ENCODE data around the gene SORL1-AS1.
A peak's percentile ranks its signal among the peaks of the same experiment; 100 is the strongest.
"Not testable (repeated sequence)": the region's sequence is repeated elsewhere in the genome, so short reads cannot be mapped to it uniquely, and the experiment has no call there.

The SORL1-AS1 gene

DNA sequence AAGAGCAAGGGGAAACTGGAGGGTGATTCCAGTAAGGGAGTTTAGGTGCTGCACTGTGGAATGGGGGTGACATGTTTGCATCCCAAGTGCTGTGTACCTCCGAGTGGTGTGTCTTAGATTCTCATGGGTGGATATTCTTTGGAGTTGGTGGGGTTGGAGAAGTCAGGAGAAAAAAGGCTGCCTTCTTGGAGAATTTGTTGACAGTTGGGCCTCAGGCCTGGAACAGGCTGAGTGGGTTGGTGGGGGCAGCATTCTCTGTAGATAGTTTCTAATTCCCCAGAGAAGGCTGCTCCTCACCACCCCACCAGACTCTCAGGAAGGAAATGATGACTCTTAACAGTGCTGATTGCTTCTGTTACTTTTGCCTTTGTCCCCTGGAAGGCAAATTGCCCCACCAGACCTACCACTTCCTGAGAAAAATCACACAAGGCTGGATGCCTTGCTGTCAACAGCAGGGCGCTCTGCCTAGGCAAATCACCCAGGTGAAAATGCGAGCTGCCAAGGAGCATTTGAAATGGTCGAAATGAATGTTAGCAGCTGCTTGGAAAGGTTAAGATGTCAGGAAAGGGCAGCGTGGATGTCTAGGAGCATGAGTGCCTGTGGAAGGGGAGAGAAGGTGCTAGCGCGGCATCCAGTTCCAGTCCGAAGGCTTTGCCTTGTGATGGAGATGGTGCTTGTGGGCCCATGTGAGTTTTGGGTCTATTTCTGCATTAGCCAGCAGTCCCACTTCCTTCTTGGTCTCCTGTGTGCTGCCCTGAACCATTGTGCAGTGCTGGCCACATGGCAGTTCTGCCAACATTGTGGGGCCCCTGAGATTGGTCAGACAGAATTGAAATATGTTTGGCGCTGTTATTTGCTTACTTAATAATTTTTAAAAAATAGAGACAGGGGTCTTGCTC lies 29.7 kb upstream of the SORL1-AS1 start:
- Histone ChIP-seq H3K9ac (ENCODE audit: low read length in 3 of 3) (no peak overlapping the region), H3K4me3 (ENCODE audit: low read length in 3 of 3) (no peak overlapping the region), H3K9me3 (ENCODE audit: control insufficient read depth in 2 of 3, insufficient read depth in 1 of 3, low read length in 3 of 3) (no peaks in the 10 kb centered on the region), H3K36me3 (ENCODE audit: control insufficient read depth in 2 of 3, insufficient read depth in 3 of 3, low read length in 3 of 3) (peaks cover 0 to 5% (median 3%) of the 10 kb centered on the region in 3 donors), H3K27ac (ENCODE audit: low read depth in 2 of 2, low read length in 2 of 2) (peak overlapping the region in 1 of 2 donors; percentile 28), H3K4me1 (ENCODE audit: control insufficient read depth in 2 of 3, insufficient read depth in 2 of 3, low read depth in 1 of 3, low read length in 3 of 3) (peaks cover 0 to 14% (median 6%) of the 10 kb centered on the region in 3 donors), H3K27me3 (ENCODE audit: control insufficient read depth, insufficient read depth, low read length) (no peaks in the 10 kb centered on the region)
- no peak for FAIRE-seq
- intact Hi-C loops (cut with DNase I): no loop called here
- TF ChIP-seq, protein P1, sequence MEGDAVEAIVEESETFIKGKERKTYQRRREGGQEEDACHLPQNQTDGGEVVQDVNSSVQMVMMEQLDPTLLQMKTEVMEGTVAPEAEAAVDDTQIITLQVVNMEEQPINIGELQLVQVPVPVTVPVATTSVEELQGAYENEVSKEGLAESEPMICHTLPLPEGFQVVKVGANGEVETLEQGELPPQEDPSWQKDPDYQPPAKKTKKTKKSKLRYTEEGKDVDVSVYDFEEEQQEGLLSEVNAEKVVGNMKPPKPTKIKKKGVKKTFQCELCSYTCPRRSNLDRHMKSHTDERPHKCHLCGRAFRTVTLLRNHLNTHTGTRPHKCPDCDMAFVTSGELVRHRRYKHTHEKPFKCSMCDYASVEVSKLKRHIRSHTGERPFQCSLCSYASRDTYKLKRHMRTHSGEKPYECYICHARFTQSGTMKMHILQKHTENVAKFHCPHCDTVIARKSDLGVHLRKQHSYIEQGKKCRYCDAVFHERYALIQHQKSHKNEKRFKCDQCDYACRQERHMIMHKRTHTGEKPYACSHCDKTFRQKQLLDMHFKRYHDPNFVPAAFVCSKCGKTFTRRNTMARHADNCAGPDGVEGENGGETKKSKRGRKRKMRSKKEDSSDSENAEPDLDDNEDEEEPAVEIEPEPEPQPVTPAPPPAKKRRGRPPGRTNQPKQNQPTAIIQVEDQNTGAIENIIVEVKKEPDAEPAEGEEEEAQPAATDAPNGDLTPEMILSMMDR (IDR thresholded peaks at IDR 0.05; ENCODE audit: borderline replicate concordance, extremely low read depth, insufficient read depth): no peak
- no peak for DNase-seq

DNA sequence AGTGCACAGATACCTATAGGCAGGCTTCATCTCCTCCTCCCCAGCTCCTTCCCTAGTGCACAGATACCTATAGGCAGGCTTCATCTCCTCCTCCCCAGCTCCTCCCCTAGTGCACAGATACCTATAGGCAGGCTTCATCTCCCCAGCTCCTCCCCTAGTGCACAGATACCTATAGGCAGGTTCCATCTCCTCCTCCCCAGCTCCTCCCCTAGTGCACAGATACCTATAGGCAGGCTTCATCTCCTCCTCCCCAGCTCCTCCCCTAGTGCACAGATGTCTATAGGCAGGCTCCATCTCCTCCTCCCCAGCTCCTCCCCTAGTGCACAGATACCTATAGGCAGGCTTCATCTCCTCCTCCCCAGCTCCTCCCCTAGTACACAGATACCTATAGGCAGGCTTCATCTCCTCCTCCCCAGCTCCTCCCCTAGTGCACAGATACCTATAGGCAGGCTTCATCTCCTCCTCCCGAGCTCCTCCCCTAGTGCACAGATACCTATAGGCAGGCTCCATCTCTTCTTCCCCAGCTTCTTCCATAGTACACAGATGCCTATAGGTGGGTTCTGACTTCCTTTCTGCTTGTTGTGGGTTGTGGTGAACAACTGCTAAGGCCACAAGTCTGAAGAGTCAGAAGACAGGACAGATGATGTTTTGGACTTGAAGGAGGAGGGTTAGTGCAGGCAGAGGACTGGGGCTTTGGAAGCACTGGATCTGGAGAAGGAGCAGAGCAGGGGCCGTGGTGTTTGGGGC lies 28.9 kb upstream of the SORL1-AS1 start:
- H3K9me3 ChIP-seq (ENCODE audit: control insufficient read depth in 2 of 3, insufficient read depth in 1 of 3, low read length in 3 of 3); H3K9ac ChIP-seq (ENCODE audit: low read length in 3 of 3); H3K27ac ChIP-seq (ENCODE audit: low read depth in 2 of 2, low read length in 2 of 2); H3K4me3 ChIP-seq (ENCODE audit: low read length in 3 of 3); intact Hi-C loops (cut with DNase I); FAIRE-seq; H3K27me3 ChIP-seq (ENCODE audit: control insufficient read depth, insufficient read depth, low read length); H3K36me3 ChIP-seq (ENCODE audit: control insufficient read depth in 2 of 3, insufficient read depth in 3 of 3, low read length in 3 of 3): not testable (repeated sequence)
- H3K4me1 ChIP-seq (ENCODE audit: control insufficient read depth in 2 of 3, insufficient read depth in 2 of 3, low read depth in 1 of 3, low read length in 3 of 3): peaks cover 0 to 13% (median 6%) of the 10 kb centered on the region in 3 donors
- DNase-seq: peak in 1 of 5 donors; percentile 12

- intact Hi-C loops (cut with DNase I): no loop called here
- H3K27ac ChIP-seq (ENCODE audit: low read depth in 2 of 2, low read length in 2 of 2): no peak overlapping the region
- peaks cover 0 to 5% (median 3%) of the 10 kb centered on the region in 3 donors for H3K36me3 ChIP-seq (ENCODE audit: control insufficient read depth in 2 of 3, insufficient read depth in 3 of 3, low read length in 3 of 3)
- FAIRE-seq (no peak), DNase-seq (peak in 2 of 5 donors; percentile 33 to 41)
- TF ChIP-seq, protein P1 (IDR thresholded peaks at IDR 0.05; ENCODE audit: borderline replicate concordance, extremely low read depth, insufficient read depth): no peak
- no peaks in the 10 kb centered on the region for H3K27me3 ChIP-seq (ENCODE audit: control insufficient read depth, insufficient read depth, low read length)
- no peak overlapping the region for H3K9ac ChIP-seq (ENCODE audit: low read length in 3 of 3)
- peaks cover 0 to 13% (median 6%) of the 10 kb centered on the region in 3 donors for H3K4me1 ChIP-seq (ENCODE audit: control insufficient read depth in 2 of 3, insufficient read depth in 2 of 3, low read depth in 1 of 3, low read length in 3 of 3)
- no peaks in the 10 kb centered on the region for H3K9me3 ChIP-seq (ENCODE audit: control insufficient read depth in 2 of 3, insufficient read depth in 1 of 3, low read length in 3 of 3)
- H3K4me3 ChIP-seq (ENCODE audit: low read length in 3 of 3): no peak overlapping the region
Measured at GRCh38 chr11:121479698-121480238, 27.0 kb upstream of the SORL1-AS1 start.

All from kidney (tissue), 13 donors.